ENCODE data around the gene OTULINL. TPM values are rescaled to one million over a fixed set of nuclear protein-coding genes. Genes with fewer than 3 reads are reported as not detected.

OTULINL gene
- polyA plus RNA-seq, 1 of the 3 experiments (the other 2 are of a cell fraction), result 0.26 TPM

- Histone ChIP-seq H3K27ac (ENCODE audit: low read depth in 2 of 2, low read length in 1 of 2) (peak overlapping the region in 1 of 2 experiments; percentile 74; a peak in 2 of 4 replicates), H3F3A (replicated peaks; ENCODE audit: insufficient read depth) (no peaks in the 10 kb centered on the region), H3K9me3 (no peaks in the 10 kb centered on the region), H3K9ac (no peak overlapping the region), H3K36me3 (replicated peaks in 1 of 2; ENCODE audit: control insufficient read depth in 1 of 2, insufficient read depth in 2 of 2, low read length in 1 of 2) (no peaks in the 10 kb centered on the region), H4K20me1 (ENCODE audit: insufficient read depth) (no peaks in the 10 kb centered on the region), H3K4me1 (ENCODE audit: control insufficient read depth in 1 of 2, insufficient read depth in 2 of 2, low read depth in 1 of 2, low read length in 1 of 2) (peaks cover 0 to 16% of the 10 kb centered on the region in 2 experiments; a peak in 1 of 4 replicates), H3K4me3 (ENCODE audit: low read depth in 2 of 2, low read length in 1 of 2) (peak overlapping the region; percentile 58 to 62), H3K9me2 (no peaks in the 10 kb centered on the region), H3K4me2 (peak overlapping the region; percentile 92), H2AFZ (ENCODE audit: low read depth) (peak overlapping the region; percentile 63; the same call in 1 of the 2 replicates), H3K79me2 (ENCODE audit: insufficient read depth) (no peaks in the 10 kb centered on the region), H3K27me3 (ENCODE audit: insufficient read depth) (peaks cover 57% of the 10 kb centered on the region)
- whole genome bisulfite sequencing (ENCODE audit: low lambda C conversion rate), result 11% methylated on average over 25 of the region's 86 CpGs
- POLR2A ChIA-PET, result interaction anchor here (0.6 to 1.6 kb wide), 7 partner anchors 9 to 182 kb away, joined by 3 to 6 read pairs (median 4); no protein-coding TSS in a partner anchor
- no peak for TF ChIP-seq MXI1 (IDR thresholded peaks at IDR 0.05; ENCODE audit: low read depth, low read length)
- TF ChIP-seq RAD21 (IDR thresholded peaks at IDR 0.05; ENCODE audit: low read length), result peak; percentile 11; the same call in 1 of the 2 replicates
- TF ChIP-seq CTCF (IDR thresholded peaks at IDR 0.05), result peak; percentile 15; the same call in 1 of the 2 replicates
- CTCF ChIA-PET, result interaction anchor here (0.7 to 3.3 kb wide), 32 partner anchors 8 to 317 kb away, joined by 3 to 22 read pairs (median 3); no protein-coding TSS in a partner anchor
- DNase-seq, result peak; percentile 85
These were observed 552 bp downstream of the OTULINL start for GRCh38 chr5:14581891-14582796.

GRCh38 chr5:14582797-14583137 lies 1.2 kb downstream of the OTULINL start:
- H3K4me2 ChIP-seq, result peak overlapping the region; percentile 92; the same call in 1 of the 2 replicates
- no peaks in the 10 kb centered on the region for H3K9me3 ChIP-seq
- H3K4me3 ChIP-seq (ENCODE audit: low read depth in 2 of 2, low read length in 1 of 2), result peak overlapping the region in 1 of 2 experiments; percentile 58; a peak in 2 of 4 replicates
- no peaks in the 10 kb centered on the region for H4K20me1 ChIP-seq (ENCODE audit: insufficient read depth)
- DNase-seq, result peak; percentile 25
- H3K9me2 ChIP-seq, result no peaks in the 10 kb centered on the region
- peaks cover 0 to 16% of the 10 kb centered on the region in 2 experiments; a peak in 1 of 4 replicates for H3K4me1 ChIP-seq (ENCODE audit: control insufficient read depth in 1 of 2, insufficient read depth in 2 of 2, low read depth in 1 of 2, low read length in 1 of 2)
- TF ChIP-seq RAD21 (IDR thresholded peaks at IDR 0.05; ENCODE audit: low read length), result peak; percentile 39
- no peak for TF ChIP-seq POLR2AphosphoS5 (IDR thresholded peaks at IDR 0.05; ENCODE audit: low read depth, low read length)
- no peak for TF ChIP-seq FOSL2 (IDR thresholded peaks at IDR 0.05; ENCODE audit: borderline replicate concordance, low read depth)
- TF ChIP-seq SMC3 (IDR thresholded peaks at IDR 0.05; ENCODE audit: low read depth, low read length), result 0 out of 2 replicates have a peak, but pooled peaks have one; percentile 9
- CTCF ChIA-PET, result interaction anchor here (0.7 to 3.3 kb wide), 29 partner anchors 8 to 318 kb away, joined by 3 to 22 read pairs (median 4); no protein-coding TSS in a partner anchor
- POLR2A ChIA-PET, result interaction anchor here (0.5 to 1.6 kb wide), 7 partner anchors 9 to 182 kb away, joined by 3 to 6 read pairs (median 4); no protein-coding TSS in a partner anchor
- no peak overlapping the region for H3K9ac ChIP-seq
- H3K36me3 ChIP-seq (replicated peaks in 1 of 2; ENCODE audit: control insufficient read depth in 1 of 2, insufficient read depth in 2 of 2, low read length in 1 of 2), result no peaks in the 10 kb centered on the region
- no peaks in the 10 kb centered on the region for H3F3A ChIP-seq (replicated peaks; ENCODE audit: insufficient read depth)
- H3K27me3 ChIP-seq (ENCODE audit: insufficient read depth), result peaks cover 57% of the 10 kb centered on the region
- H3K79me2 ChIP-seq (ENCODE audit: insufficient read depth), result no peaks in the 10 kb centered on the region
- no peak overlapping the region for H2AFZ ChIP-seq (ENCODE audit: low read depth)
- no peak overlapping the region for H3K27ac ChIP-seq (ENCODE audit: low read depth in 2 of 2, low read length in 1 of 2)
- 51% methylated on average over 9 of the region's 9 CpGs for WGBS (ENCODE audit: low lambda C conversion rate)
